ENCODE data around the gene MBD3L1.

DNA sequence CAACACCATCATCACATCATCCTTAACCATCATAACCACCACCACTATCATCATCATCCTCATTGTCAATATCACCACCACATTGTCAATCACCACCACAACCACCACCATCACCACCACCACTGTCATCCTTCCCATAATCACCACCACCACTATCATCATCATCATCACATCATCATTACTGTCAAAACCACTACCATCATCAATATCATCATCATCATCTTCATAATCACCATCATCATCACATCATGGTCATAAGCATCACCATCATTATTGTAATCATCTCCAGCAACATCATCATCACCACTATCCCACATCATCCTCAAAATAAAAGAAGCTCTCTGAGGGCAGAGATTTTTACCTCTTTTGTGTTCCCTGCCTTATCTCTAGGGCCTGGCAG is 52.2 kb downstream of the MBD3L1 start:
- TF ChIP-seq POLR2AphosphoS5 (IDR thresholded peaks at IDR 0.05), result no peak
- no peak for TF ChIP-seq POLR2A (IDR thresholded peaks at IDR 0.05)
- TF ChIP-seq, protein P1, sequence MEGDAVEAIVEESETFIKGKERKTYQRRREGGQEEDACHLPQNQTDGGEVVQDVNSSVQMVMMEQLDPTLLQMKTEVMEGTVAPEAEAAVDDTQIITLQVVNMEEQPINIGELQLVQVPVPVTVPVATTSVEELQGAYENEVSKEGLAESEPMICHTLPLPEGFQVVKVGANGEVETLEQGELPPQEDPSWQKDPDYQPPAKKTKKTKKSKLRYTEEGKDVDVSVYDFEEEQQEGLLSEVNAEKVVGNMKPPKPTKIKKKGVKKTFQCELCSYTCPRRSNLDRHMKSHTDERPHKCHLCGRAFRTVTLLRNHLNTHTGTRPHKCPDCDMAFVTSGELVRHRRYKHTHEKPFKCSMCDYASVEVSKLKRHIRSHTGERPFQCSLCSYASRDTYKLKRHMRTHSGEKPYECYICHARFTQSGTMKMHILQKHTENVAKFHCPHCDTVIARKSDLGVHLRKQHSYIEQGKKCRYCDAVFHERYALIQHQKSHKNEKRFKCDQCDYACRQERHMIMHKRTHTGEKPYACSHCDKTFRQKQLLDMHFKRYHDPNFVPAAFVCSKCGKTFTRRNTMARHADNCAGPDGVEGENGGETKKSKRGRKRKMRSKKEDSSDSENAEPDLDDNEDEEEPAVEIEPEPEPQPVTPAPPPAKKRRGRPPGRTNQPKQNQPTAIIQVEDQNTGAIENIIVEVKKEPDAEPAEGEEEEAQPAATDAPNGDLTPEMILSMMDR (IDR thresholded peaks at IDR 0.05), result no peak

All from suprapubic skin (tissue), 4 donors.